HS-27A (cell line): Measurements from ENCODE around the gene UBE2E1.

Source experiments
- DNase-seq: peaks from one replicate; pipeline ENCODE4 v3.0.0-alpha.2; 2012; ENCODE audit warnings: low read depth, missing footprints

UBE2E1 gene

GRCh38 chr3:23821858-23822257 lies 16.1 kb downstream of the UBE2E1 start:
- no peak for DNase-seq

GRCh38 chr3:23822559-23822958 lies 16.8 kb downstream of the UBE2E1 start:
- DNase-seq: no peak

- no peak for DNase-seq
These were observed 17.9 kb downstream of the UBE2E1 start for GRCh38 chr3:23823620-23824019.

GRCh38 chr3:23824699-23825444 lies 19.1 kb downstream of the UBE2E1 start:
- no peak for DNase-seq

- no peak for DNase-seq
These were observed 20.0 kb downstream of the UBE2E1 start for GRCh38 chr3:23825802-23826201.

GRCh38 chr3:23826382-23827064 lies 20.8 kb downstream of the UBE2E1 start:
- no peak for DNase-seq

GRCh38 chr3:23829242-23829934 lies 23.6 kb downstream of the UBE2E1 start:
- DNase-seq: no peak

GRCh38 chr3:23830869-23831484 lies 25.2 kb downstream of the UBE2E1 start:
- no peak for DNase-seq

GRCh38 chr3:23831517-23832394 lies 26.0 kb downstream of the UBE2E1 start:
- DNase-seq: no peak

GRCh38 chr3:23832523-23832922 lies 26.8 kb downstream of the UBE2E1 start:
- DNase-seq: no peak

GRCh38 chr3:23834082-23834870 lies 28.5 kb downstream of the UBE2E1 start:
- DNase-seq: no peak

GRCh38 chr3:23835087-23835486 lies 29.3 kb downstream of the UBE2E1 start:
- DNase-seq: no peak

- DNase-seq: no peak
These were observed 30.0 kb downstream of the UBE2E1 start for GRCh38 chr3:23835802-23836201.

- no peak for DNase-seq
These were observed 30.9 kb downstream of the UBE2E1 start for GRCh38 chr3:23836536-23837230.

- DNase-seq: no peak
These were observed 31.5 kb downstream of the UBE2E1 start for GRCh38 chr3:23837286-23837685.

GRCh38 chr3:23837691-23838090 lies 31.9 kb downstream of the UBE2E1 start:
- DNase-seq: no peak

GRCh38 chr3:23840521-23840920 lies 34.8 kb downstream of the UBE2E1 start:
- no peak for DNase-seq

GRCh38 chr3:23843869-23844268 lies 38.1 kb downstream of the UBE2E1 start:
- DNase-seq: no peak

GRCh38 chr3:23845326-23846216 lies 39.8 kb downstream of the UBE2E1 start:
- no peak for DNase-seq
